Measurements from ENCODE around the gene LMLN. TPM values are rescaled to one million over a fixed set of nuclear protein-coding genes. Genes with fewer than 3 reads are reported as not detected.

LMLN gene
- total RNA-seq, 3 donors from 2014 or later = 3.8 to 8.1 (median 5.7) TPM

DNA sequence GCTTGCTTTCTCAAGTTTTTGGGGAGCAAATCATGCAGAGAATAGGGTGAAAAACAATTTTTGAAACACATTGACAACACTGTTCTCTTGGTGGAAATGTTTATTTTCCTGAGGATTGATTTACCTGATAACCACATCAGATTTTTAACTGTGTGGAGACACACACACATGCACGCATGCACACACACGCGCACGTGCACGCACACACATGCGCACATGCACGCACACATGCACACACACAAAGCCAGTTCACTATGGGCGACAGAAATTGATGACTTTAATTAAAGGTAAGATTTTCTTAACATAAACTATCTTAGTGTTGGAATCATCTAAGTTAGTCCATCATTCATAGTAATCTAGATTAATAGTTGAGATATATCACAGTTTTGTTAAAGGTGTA, 15.3 kb downstream of the LMLN start:
- DNase-seq (no peak), ATAC-seq (no peak)
- TF ChIP-seq, protein P1, sequence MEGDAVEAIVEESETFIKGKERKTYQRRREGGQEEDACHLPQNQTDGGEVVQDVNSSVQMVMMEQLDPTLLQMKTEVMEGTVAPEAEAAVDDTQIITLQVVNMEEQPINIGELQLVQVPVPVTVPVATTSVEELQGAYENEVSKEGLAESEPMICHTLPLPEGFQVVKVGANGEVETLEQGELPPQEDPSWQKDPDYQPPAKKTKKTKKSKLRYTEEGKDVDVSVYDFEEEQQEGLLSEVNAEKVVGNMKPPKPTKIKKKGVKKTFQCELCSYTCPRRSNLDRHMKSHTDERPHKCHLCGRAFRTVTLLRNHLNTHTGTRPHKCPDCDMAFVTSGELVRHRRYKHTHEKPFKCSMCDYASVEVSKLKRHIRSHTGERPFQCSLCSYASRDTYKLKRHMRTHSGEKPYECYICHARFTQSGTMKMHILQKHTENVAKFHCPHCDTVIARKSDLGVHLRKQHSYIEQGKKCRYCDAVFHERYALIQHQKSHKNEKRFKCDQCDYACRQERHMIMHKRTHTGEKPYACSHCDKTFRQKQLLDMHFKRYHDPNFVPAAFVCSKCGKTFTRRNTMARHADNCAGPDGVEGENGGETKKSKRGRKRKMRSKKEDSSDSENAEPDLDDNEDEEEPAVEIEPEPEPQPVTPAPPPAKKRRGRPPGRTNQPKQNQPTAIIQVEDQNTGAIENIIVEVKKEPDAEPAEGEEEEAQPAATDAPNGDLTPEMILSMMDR (IDR thresholded peaks at IDR 0.05) = no peak
- no peaks in the 10 kb centered on the region for H3K36me3 ChIP-seq (ENCODE audit: low read depth)
- H3K4me3 ChIP-seq = no peak overlapping the region
- no peaks in the 10 kb centered on the region for H3K9me3 ChIP-seq
- intact Hi-C loops (cut with DNase I, micrococcal nuclease) = no loop called here
- H3K4me1 ChIP-seq (ENCODE audit: low read depth) = no peaks in the 10 kb centered on the region

DNA sequence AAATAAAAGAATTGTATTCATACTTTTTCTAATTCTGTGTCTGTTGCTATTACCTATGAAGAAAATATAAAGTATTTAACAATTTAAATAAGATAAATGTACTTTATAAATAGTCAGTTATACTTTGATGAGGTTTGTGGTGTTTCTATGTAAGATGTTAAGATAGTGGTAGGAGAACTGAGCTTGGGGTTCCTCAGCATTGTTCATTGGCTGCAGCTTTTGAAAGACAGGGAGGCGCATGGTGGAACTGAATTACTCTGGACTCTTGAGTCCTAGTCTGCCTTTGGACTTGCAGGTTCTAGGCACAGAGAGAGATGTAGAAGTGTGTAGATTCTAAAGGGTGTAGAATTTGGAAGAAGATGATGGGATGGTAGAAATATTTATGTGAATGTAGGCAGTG, 23.1 kb downstream of the LMLN start:
- intact Hi-C loops (cut with DNase I, micrococcal nuclease) = no loop called here
- ATAC-seq (no peak), DNase-seq (no peak)
- Histone ChIP-seq H3K36me3 (ENCODE audit: low read depth) (no peaks in the 10 kb centered on the region), H3K9me3 (no peaks in the 10 kb centered on the region), H3K4me1 (ENCODE audit: low read depth) (no peaks in the 10 kb centered on the region), H3K4me3 (no peak overlapping the region)
- TF ChIP-seq, protein P1 (IDR thresholded peaks at IDR 0.05) = no peak

DNA sequence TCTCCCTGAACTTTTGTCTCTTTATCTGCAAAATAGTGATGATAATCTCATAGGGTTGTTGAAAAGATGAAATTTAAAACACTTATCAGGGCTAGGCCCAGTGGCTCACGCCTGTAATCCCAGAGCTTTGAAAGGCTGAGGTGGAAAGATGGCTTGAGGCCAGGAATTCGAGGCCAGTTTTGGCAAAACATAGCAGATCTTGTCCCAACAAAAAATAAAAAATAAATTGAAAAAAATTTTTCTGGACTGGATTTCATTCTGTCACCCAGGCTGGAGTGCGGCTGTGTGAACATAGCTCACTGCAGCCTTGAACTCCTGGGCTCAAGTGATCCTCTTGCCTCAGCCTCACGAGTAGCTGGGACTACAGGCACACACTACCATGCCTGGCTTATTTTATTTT, 29.6 kb downstream of the LMLN start:
- H3K4me3 ChIP-seq = no peak overlapping the region
- TF ChIP-seq, protein P1 (IDR thresholded peaks at IDR 0.05) = no peak
- H3K4me1 ChIP-seq (ENCODE audit: low read depth) = no peaks in the 10 kb centered on the region
- ATAC-seq = no peak
- no peaks in the 10 kb centered on the region for H3K9me3 ChIP-seq
- intact Hi-C loops (cut with DNase I, micrococcal nuclease) = no loop called here
- H3K36me3 ChIP-seq (ENCODE audit: low read depth) = no peaks in the 10 kb centered on the region
- DNase-seq = no peak

DNA sequence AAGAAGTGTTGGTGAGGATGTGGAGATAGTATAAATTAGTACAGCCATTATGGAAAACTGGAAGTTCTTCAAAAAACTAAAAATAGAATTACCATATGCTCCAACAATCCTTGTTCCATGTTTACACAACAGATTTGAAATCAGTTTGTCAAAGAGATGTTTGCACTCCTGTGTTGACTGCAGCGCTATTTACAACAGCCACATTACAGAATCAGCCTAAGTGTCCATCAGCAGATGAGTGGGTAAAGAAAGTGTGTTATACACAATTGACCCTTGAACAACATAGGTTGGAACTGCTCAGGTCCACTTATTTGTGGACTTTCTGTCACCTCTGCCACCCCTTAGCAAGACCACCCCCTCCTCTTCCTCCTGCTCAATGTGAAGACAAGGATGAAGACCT, 34.7 kb downstream of the LMLN start:
- no peaks in the 10 kb centered on the region for H3K4me1 ChIP-seq (ENCODE audit: low read depth)
- DNase-seq = no peak
- no peaks in the 10 kb centered on the region for H3K9me3 ChIP-seq
- intact Hi-C loops (cut with DNase I, micrococcal nuclease) = no loop called here
- ATAC-seq = no peak
- H3K36me3 ChIP-seq (ENCODE audit: low read depth) = no peaks in the 10 kb centered on the region
- TF ChIP-seq, protein P1 (IDR thresholded peaks at IDR 0.05) = no peak
- no peak overlapping the region for H3K4me3 ChIP-seq

DNA sequence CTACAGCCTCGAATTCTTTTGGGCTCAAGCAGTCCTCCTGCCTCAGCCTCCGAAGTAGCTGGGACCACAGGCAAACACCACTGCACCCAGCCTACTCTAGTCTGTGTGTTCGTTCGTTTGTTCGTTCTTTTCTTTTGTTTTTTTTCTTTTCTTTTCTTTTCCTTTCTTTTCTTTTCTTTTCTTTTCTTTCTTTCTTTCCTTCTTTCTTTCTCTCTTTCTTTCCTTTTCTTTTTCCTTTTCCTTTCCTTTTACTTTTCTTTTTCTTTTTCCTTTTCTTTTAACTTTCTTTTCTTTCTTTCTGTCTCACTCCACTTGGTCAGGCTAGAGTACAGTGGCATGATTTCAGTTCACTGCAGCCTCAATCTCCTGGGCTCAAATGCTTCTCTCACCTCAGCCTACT, 36.8 kb downstream of the LMLN start:
- intact Hi-C loops (cut with DNase I, micrococcal nuclease) = no loop called here
- no peak for ATAC-seq
- no peaks in the 10 kb centered on the region for H3K9me3 ChIP-seq
- H3K4me1 ChIP-seq (ENCODE audit: low read depth) = no peaks in the 10 kb centered on the region
- no peaks in the 10 kb centered on the region for H3K36me3 ChIP-seq (ENCODE audit: low read depth)
- TF ChIP-seq, protein P1 (IDR thresholded peaks at IDR 0.05) = no peak
- DNase-seq = no peak
- no peak overlapping the region for H3K4me3 ChIP-seq

DNA sequence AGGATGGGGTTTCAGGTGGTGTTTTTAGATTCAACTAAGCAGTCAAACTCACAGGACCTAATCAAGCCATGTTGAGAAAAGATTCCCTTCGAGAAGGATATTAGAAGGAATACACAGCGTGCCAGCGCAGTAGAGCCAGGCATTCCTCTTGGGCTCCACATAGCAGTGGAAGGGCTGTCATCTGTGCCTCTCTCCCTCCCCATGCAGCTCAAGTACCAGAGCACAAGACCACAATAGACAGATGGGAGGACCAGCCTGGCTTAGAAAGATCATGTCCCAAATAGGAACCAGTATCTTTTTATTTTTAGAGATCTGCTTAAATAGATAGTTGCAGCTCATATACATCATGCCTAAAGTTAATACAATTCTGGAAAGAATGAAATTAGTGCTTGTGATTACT, 37.9 kb downstream of the LMLN start:
- no peak for ATAC-seq
- DNase-seq = no peak
- intact Hi-C loops (cut with DNase I, micrococcal nuclease) = no loop called here
- Histone ChIP-seq H3K4me1 (ENCODE audit: low read depth) (no peaks in the 10 kb centered on the region), H3K36me3 (ENCODE audit: low read depth) (no peaks in the 10 kb centered on the region), H3K9me3 (no peaks in the 10 kb centered on the region), H3K4me3 (no peak overlapping the region)
- TF ChIP-seq, protein P1 (IDR thresholded peaks at IDR 0.05) = no peak

Data from mucosa of descending colon (tissue), 3 donors.